ENCODE data around the gene ARHGEF26.

ARHGEF26 gene

DNA sequence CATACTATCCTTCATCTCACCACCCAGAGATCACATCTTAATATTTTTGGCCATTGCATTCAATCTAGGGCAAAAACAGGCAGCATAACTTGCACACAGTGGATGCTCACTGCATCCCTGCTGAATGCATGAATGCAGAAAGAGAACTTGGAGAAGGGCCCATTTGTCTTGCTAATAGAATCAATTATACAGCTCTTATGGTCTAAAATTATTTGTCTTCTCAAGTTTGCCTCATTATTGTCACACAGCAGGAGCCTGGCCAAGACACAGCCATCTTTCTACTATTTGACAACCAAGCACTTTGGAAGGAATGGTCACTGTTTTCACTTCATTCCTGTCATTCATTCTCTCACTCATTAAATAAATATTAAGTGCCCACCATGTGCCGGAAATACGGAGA is 1.2 kb upstream of the ARHGEF26 start:
- DNase-seq (ENCODE audit: low read depth), result no peak

DNA sequence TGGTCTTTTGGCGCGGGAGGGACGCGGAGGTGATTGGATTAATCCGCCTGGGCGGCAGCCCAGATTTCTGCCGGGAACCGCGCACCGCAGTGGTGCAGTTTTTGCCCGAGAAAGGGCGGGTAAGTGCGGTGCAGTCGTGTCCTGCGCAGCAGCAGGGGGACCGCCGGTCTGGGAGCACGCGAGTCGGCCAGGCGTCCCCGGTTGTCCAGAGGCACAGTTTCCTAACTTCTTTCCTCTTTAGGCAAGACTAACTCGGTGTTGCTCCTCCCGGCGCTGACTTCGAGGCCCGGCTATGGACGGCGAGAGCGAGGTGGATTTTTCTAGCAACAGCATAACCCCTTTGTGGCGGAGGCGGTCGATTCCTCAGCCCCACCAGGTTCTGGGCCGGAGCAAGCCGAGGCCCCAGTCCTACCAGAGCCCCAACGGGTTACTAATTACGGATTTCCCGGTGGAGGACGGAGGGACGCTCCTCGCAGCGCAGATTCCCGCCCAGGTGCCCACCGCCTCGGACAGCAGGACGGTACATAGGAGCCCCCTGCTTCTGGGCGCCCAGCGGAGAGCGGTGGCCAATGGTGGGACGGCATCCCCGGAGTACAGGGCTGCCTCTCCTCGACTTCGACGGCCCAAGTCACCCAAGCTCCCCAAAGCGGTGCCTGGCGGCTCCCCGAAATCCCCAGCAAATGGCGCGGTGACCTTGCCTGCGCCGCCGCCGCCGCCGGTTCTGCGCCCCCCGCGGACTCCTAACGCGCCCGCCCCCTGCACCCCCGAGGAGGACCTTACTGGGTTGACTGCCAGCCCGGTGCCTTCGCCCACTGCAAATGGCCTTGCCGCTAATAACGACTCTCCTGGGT is 736 bp downstream of the ARHGEF26 start:
- no peak for DNase-seq (ENCODE audit: low read depth)

DNA sequence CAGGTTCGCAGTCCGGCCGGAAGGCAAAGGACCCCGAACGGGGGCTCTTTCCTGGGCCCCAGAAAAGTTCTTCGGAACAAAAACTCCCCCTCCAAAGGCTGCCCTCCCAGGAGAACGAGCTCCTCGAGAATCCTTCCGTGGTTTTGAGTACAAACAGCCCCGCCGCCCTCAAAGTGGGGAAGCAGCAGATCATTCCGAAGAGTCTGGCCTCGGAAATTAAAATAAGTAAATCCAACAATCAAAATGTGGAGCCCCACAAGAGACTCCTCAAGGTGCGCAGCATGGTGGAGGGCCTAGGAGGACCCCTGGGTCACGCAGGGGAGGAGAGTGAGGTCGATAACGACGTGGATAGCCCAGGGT is 1.3 kb downstream of the ARHGEF26 start:
- no peak for DNase-seq (ENCODE audit: low read depth)

DNA sequence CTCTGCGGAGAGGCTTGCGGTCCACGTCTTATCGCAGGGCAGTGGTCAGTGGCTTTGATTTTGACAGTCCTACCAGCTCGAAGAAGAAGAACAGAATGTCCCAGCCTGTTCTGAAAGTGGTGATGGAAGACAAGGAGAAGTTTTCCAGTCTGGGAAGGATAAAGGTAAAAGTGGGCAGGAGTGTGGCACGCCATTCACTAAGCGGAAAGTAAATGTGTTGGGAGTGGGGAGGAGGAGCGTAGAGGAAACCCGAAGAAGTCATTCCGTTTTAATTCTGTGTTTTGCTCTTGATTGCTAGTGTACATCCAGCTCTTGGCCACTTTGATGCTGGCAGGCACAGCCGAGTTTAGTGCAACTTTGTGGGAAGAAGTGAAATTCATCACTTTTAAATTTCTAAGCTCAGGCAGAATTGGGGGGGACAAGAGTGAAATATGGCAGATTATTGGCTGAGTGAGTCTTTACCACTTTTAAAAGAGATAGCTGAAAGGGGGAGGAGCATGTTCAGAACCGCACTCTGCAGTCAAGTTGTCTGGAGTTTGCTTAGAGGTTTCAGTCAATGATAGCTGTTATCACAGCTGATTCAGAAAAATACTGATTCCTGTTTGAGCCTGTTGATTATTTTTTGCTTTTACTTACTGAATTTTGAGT is 1.8 kb downstream of the ARHGEF26 start:
- no peak for DNase-seq (ENCODE audit: low read depth)

DNA sequence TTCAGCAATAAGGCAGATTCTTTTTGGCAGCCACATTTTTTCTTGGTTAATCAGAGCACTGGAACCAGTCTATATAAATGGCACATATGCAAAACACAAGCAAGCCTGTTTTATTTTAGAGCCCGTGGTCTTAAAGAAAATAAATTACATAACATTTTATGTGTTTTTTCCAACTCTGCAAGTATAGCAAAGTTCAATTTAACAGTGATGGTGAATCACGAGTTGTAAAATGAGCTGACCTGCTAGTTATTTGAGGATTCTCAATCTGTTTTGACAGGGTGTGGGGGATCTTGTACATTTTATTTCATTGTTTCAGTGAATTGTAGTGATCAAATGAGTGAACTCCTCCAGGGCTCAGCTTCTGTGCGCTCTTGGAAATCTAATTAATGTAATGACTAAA is 2.7 kb downstream of the ARHGEF26 start:
- no peak for DNase-seq (ENCODE audit: low read depth)

DNA sequence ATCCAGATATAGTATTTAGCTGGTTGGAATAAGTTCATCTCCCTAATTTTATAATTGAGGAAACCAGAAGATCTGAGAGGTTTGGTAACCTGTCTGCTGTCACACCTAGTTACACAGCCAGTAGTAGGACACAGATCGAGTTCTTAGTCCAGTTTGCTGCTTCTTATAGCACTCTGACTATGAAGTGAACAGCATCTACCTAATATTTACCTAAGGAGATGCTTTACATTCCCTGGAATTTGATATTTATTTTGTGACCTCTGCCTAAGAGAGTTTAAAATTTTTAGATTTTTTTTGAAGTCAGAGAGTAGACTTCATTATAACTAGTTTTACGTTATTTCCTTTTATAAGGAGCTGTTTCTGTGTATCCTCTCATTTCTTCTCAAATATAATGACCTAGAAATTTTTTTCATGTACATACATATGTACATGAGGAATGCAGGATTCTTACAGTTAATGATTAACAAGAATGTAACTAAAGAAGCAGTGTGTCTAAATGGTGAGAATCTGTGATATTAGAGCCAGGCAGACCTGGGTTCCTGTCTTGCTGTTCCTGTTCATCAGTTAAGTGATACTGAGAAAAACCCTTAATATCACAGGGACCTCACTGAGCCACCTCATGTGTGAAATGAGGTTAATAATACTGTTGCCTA is 4.3 kb downstream of the ARHGEF26 start:
- no peak for DNase-seq (ENCODE audit: low read depth)

DNA sequence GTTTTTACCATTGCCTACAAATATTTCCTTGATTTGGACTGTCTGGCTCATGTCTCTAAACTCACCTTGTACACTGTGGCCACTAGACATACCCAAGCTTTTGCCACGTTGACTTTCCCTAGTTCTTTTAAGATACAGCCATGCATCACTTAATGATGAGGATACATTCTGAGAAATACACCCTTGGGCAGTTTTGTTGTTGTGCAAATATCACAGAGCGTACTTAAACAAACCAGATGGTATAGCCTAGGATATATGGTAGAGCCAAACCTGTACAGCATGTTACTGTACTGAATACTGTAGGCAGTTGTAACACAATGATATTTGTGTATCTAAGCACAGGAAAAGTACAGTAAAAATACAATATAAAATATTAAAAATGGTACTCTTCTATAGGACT is 5.5 kb downstream of the ARHGEF26 start:
- DNase-seq (ENCODE audit: low read depth), result no peak

DNA sequence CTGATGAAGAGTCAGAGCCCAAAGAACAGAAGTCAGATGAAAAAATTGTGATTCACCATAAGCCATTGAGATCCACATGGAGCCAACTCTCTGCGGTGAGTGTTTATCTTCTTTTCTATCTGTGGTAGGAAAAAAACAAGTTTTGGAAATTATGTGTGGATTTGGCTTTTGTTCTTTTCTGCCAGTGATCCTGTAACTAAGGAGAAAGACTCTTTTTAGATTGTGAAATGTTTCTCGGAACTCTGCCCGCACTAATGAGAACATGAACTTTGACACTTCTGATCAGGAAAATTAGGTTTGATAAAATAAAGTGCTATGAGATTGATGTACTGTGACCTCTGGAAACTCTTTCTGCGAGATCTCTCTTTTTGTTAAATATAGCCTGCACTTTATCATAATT is 8.4 kb downstream of the ARHGEF26 start:
- no peak for DNase-seq (ENCODE audit: low read depth)

DNA sequence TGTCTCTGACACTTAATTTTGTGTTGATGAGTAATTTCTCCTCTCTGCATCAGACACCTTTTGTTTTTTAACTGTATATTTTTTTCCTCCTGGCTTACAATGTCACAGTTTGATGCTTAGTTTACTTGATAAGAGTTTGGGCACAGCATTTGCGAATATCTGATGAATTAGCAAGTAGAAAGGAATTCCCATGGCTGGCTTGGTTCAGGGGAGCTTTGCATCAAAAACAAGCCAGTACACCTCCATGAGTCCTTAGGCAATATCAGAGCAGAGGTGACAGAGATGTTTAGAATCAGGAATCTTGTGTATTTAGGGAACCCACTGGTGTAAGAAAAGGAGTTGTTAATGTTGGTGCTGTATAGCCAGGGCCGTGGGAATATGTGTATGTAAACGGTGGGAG is 9.3 kb downstream of the ARHGEF26 start:
- DNase-seq (ENCODE audit: low read depth), result no peak

DNA sequence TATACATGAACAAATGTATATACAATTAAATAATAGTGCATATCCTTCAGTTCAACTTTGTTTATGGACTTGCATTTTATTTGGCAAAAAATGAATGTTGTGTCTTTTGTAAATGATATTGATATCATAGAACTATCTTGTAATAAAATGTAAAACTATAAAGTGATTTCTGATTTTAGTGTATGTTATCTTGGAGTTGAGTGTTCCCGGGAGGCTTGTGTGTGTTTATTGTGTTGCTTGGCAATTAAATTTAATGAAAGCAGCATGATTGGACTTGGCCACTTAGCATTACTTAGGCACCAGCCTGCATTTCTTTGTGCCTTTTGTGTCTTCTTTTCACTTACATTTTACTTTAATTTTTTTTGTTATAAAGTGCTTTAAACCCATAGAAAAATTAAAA is 10.6 kb downstream of the ARHGEF26 start:
- DNase-seq (ENCODE audit: low read depth), result no peak

DNA sequence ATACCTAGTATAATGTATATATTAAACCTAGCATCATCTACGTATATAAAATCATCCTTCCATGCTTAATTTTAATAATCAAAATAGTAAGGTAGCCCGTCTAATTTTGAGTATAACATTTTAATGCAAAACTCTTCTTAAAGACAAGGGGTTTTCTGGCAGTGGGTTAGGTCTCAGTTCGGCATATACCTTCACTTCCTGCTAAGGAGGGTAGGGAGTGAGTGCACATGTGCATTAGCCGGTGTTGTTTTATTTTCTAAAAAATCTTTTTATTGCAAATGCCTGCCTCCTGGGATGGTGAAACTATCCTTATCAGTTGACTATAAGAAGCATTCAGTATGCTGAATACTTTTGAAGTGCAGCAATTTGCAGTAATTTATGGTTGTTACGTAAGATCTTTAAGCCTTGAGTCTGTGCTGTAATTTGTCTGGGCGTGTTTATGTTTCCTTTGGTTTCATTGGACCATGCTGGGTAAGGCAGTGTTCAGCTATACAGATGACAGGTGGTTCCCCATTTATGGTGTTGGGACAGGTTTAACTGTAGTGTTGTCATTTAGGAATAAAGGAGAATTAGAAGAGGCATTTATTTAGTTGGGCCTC is 11.7 kb downstream of the ARHGEF26 start:
- no peak for DNase-seq (ENCODE audit: low read depth)

DNA sequence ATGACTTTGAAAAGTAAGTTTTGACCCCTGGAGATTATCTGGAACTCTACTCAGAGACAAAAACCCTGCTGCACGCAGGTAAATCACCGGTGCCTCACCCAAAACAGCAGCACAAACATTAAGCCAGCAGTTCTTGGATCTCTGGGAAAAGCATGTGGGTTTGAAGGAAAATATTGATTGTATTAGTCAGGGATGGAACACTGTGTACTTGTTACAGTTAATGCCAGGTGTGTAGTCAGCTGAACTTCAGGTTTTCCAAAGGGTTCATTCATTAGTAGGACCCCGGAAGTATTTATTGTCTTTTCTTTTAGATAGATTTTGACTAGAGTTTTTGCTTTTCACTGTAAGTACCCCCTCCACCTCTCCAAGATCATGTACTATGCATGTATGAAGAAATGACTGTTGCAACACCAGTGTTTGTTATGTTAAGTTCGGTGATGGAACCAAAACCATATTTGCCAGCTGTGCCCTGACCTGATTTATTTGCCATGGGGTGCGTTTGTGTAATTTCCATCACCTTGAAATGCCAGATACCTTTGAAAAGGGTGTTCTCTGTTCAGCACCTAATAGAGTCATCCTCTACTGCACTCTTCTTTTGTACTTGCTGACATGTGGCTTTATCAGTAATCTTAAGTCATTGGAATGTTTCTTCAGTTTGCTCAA is 14.5 kb downstream of the ARHGEF26 start:
- DNase-seq (ENCODE audit: low read depth), result no peak

DNA sequence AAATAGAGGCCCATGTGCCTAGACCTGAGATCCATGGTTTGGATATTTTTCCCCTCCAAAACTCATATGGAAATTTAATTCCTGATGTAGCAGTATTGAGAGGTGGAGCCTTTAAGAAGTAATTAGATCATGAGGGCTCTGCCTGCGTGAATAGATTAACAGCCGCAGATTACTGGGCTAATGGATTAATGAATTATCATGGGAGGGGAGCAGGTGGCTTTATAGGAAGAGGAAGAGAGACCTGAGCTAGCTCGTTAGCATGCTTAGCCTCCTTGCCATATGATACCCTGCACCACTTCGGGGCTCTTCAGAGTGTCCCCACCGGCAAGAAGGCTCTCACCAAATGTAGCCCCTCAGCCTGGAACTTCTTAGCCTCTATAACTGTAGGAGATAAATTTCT is 15.8 kb downstream of the ARHGEF26 start:
- DNase-seq (ENCODE audit: low read depth), result no peak

DNA sequence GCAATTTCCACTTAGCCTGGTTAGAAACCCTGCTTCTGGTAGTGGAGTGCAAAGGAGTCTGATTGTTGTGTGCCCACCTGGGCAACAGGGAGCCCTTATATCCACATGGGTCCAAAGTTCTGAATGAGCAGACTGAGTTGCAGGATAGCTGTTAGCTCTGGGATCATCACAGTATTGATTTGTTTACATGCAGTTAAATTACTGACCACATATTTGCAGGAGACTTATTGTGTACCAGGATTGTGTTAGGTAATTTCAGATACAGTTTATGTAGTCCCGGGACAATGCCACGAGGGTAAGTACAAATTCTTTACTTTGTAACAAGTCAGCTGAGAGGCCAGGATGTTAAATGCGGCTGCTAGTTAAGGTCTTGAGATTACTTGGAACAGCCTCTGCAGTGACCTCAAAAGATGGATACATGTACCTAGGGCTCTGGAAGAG is 18.8 kb downstream of the ARHGEF26 start:
- no peak for DNase-seq (ENCODE audit: low read depth)

DNA sequence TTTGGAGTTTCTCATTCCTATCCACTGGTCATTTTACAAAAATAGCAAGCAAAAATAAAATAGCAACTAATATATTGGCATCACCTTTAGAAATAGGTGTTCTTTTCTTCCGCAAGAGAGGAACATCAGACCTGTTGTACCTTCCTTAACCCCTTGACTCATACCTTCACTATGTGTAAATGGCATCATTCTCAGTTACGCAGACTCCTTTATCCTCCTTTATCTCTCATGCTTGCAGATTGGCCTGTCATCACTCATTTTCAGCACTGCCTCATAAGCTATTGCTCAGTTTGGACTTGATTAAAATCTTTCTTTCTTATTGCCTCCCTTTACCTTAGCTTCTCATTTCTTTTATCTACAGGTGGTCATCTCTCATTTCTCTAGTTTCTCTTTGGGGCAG is 21.4 kb downstream of the ARHGEF26 start:
- DNase-seq (ENCODE audit: low read depth), result no peak

DNA sequence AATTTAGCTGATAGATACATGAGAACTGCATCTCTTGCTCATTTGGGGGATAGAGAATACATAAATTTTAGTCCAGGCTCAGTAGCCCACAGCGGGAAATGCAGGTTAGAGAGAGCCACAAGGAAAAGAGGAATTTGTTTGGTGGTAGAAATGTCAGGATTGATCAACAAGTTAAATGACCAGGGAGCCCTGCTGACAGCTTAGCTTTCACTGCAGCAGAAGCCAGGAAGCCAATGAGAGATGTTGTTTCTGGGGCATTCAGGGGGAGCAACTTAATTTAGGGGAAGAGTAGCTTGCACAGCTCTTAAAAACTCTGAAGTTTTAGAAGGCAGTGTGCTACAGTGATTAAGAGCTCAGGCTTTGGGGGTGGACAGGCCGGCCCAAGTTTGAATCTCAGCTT is 22.7 kb downstream of the ARHGEF26 start:
- DNase-seq (ENCODE audit: low read depth), result no peak

DNA sequence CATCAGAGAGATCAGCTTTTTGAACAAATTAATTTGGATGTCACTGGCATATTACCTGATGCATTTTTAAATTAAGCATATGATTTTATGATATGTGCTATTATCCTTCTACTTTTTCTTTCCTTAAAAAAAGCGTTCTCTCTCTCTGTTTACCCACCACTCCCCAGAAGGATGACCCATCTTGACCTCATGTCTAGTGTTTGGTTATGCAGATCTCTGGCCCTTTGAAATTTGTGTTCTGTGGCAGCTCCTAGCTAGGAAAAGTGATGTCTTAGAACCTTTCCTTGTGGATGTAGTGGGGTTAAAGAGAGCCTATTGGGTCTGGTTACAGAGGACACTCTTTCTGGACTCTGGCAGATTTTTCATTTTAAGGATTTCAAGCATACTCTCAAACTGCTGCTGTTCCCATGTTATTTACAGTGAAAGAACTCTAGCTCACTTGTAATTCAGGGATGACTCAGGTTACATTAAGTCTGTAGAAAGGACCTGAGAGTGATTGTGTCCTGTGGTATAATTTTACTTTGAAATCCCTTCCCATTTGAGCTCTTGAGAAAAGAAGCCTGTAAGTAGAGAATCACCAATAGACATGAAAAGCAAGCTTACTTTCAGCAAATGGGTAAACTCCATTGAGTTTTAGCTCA is 23.8 kb downstream of the ARHGEF26 start:
- DNase-seq (ENCODE audit: low read depth), result no peak

DNA sequence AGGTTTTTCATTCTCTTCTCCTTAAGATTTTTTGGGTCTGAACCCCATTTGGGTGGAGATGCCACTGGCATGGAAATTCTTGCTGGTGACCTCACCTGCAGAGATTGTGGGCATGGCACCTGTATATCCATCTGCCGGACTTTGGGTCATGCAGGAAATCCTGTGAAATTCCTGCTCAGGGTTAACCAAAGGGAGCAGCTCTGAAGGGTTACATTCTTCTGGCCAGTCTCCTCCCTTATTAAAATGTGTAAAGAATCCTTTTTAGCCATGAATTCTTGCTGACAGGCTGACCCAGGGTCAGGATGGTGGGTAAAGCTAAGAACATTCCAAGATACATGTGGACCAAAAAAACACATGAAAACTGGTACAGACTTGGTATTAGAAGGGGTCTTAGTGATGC is 27.4 kb downstream of the ARHGEF26 start:
- no peak for DNase-seq (ENCODE audit: low read depth)

DNA sequence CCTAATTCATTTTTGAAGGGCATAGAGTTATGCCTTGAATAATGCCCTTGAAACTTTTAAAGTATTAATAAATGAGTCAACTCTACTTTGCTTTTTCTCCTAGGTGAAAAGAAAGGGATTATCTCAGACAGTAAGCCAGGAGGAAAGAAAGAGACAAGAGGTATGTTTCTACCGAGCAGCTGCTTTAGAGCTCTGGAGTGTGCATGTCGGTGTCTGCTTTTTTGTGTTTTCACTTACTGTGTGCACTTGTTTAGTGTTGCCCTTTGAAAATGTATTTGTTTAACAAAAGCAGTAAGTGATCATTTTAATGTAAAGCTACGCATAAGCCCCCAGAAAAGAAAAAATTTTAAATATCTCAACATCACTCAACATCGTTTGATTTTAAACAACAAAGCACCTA is 28.1 kb downstream of the ARHGEF26 start:
- no peak for DNase-seq (ENCODE audit: low read depth)

DNA sequence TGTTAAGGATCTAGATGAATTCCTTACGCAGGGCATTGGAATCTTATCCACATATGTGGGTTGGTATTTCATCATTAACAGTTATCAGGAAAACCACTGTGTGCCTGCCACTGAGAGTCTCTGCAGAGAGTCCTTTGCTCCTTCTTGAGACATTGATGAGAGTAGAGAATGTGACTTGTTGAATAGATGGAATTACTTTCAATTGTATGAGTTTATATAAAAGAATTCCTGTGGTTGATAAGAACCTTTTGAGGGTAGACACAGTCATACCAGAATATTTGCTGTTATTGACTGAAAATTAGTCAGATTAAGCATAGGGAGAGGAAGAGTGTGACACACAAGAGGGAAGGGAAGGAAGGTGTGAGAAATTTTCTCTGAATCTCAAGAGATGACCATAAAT is 30.8 kb downstream of the ARHGEF26 start:
- DNase-seq (ENCODE audit: low read depth), result peak; percentile 40

DNA sequence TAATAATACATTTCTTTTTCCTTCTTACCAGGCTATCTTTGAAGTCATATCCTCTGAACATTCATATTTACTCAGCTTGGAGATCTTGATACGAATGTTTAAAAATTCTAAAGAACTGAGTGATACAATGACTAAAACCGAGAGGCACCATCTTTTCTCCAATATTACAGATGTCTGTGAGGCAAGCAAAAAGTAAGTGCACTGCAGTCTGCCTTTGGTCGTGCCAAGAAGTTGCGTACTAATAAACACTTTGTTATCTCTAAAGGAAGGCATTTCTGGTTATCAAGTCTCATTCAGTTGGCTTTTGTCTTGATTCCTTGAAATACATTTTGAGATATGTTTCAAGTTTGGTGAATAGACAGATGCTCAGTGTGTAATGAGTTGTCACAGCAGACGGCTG is 31.6 kb downstream of the ARHGEF26 start:
- no peak for DNase-seq (ENCODE audit: low read depth)

DNA sequence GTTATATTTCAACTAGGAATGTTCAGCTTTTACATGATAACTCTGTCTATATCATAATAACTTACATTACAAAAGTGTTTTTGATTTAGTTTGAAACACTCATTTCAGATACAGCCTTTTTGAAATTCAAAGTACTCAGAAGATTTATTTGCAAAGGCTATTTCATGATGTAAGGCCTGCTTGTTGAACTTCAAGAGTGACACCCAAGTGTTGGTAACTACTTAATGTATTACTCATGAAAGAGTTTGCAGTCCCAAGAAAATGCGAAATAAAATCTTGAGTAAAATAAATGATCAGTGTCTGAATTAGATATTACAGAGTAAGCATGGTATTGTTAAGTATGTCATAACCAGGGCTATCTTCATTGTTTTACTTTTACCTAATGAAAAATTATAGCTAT is 35.3 kb downstream of the ARHGEF26 start:
- DNase-seq (ENCODE audit: low read depth), result no peak
